ENCODE measurements around the gene RHBDD1. TPM values are rescaled to one million over a fixed set of nuclear protein-coding genes. Genes with fewer than 3 reads are reported as not detected.

Gene RHBDD1
- total RNA-seq, 1 donor from 2014 or later, result 32.7 TPM

GRCh38 chr2:226902041-226902966, 66.5 kb downstream of the RHBDD1 start:
- H3K27ac Mint-ChIP-seq, result no peak overlapping the region
- peaks cover 6% of the 10 kb centered on the region for H3K4me1 Mint-ChIP-seq (ENCODE audit: low read depth)
- H3K9me3 Mint-ChIP-seq (ENCODE audit: low read depth), result no peaks in the 10 kb centered on the region
- H3K36me3 Mint-ChIP-seq (ENCODE audit: insufficient read depth), result no peaks in the 10 kb centered on the region
- no peaks in the 10 kb centered on the region for H3K27me3 Mint-ChIP-seq
- H3K4me3 Mint-ChIP-seq (ENCODE audit: low read depth), result no peak overlapping the region
- no peak for TF ChIP-seq CTCF (IDR thresholded peaks at IDR 0.05; ENCODE audit: unreplicated experiment)
- DNase-seq (ENCODE audit: low spot score, unreplicated experiment), result no peak

- no peak overlapping the region for H3K27ac Mint-ChIP-seq
- no peak overlapping the region for H3K4me3 Mint-ChIP-seq (ENCODE audit: low read depth)
- no peaks in the 10 kb centered on the region for H3K36me3 Mint-ChIP-seq (ENCODE audit: insufficient read depth)
- peaks cover 6% of the 10 kb centered on the region for H3K4me1 Mint-ChIP-seq (ENCODE audit: low read depth)
- TF ChIP-seq CTCF (IDR thresholded peaks at IDR 0.05; ENCODE audit: unreplicated experiment), result no peak
- no peaks in the 10 kb centered on the region for H3K27me3 Mint-ChIP-seq
- DNase-seq (ENCODE audit: low spot score, unreplicated experiment), result no peak
- H3K9me3 Mint-ChIP-seq (ENCODE audit: low read depth), result no peaks in the 10 kb centered on the region
These were observed 67.3 kb downstream of the RHBDD1 start for GRCh38 chr2:226903179-226903578.

- H3K36me3 Mint-ChIP-seq (ENCODE audit: insufficient read depth), result no peaks in the 10 kb centered on the region
- H3K9me3 Mint-ChIP-seq (ENCODE audit: low read depth), result no peaks in the 10 kb centered on the region
- DNase-seq (ENCODE audit: low spot score, unreplicated experiment), result no peak
- no peak overlapping the region for H3K27ac Mint-ChIP-seq
- H3K4me1 Mint-ChIP-seq (ENCODE audit: low read depth), result peaks cover 6% of the 10 kb centered on the region
- no peak overlapping the region for H3K4me3 Mint-ChIP-seq (ENCODE audit: low read depth)
- H3K27me3 Mint-ChIP-seq, result no peaks in the 10 kb centered on the region
- TF ChIP-seq CTCF (IDR thresholded peaks at IDR 0.05; ENCODE audit: unreplicated experiment), result no peak
These were observed 68.7 kb downstream of the RHBDD1 start for GRCh38 chr2:226904592-226904991.

GRCh38 chr2:226905718-226906117, 69.9 kb downstream of the RHBDD1 start:
- no peak for DNase-seq (ENCODE audit: low spot score, unreplicated experiment)
- Mint-ChIP-seq H3K4me3 (ENCODE audit: low read depth) (no peak overlapping the region), H3K27ac (no peak overlapping the region), H3K27me3 (no peaks in the 10 kb centered on the region), H3K9me3 (ENCODE audit: low read depth) (no peaks in the 10 kb centered on the region), H3K36me3 (ENCODE audit: insufficient read depth) (no peaks in the 10 kb centered on the region), H3K4me1 (ENCODE audit: low read depth) (peaks cover 6% of the 10 kb centered on the region)
- TF ChIP-seq CTCF (IDR thresholded peaks at IDR 0.05; ENCODE audit: unreplicated experiment), result no peak

GRCh38 chr2:226906163-226906693, 70.4 kb downstream of the RHBDD1 start:
- Mint-ChIP-seq H3K9me3 (ENCODE audit: low read depth) (no peaks in the 10 kb centered on the region), H3K27ac (no peak overlapping the region), H3K4me1 (ENCODE audit: low read depth) (peaks cover 6% of the 10 kb centered on the region), H3K4me3 (ENCODE audit: low read depth) (no peak overlapping the region), H3K27me3 (no peaks in the 10 kb centered on the region), H3K36me3 (ENCODE audit: insufficient read depth) (no peaks in the 10 kb centered on the region)
- no peak for DNase-seq (ENCODE audit: low spot score, unreplicated experiment)
- TF ChIP-seq CTCF (IDR thresholded peaks at IDR 0.05; ENCODE audit: unreplicated experiment), result no peak

Data from progenitor cell of endocrine pancreas (in vitro differentiated cells).